HUDEP-2 (cell line): ENCODE results near the gene TPD52L2.
"Not testable (repeated sequence)": the region's sequence is repeated elsewhere in the genome, so short reads cannot be mapped to it uniquely, and the experiment has no call there.

Experiments used
- DNase-seq, 76 experiments: peaks; one replicate each; lab custom pipeline; 2025; ENCODE audit not compliant: unreplicated experiment in 76 of 76; lab: John Stamatoyannopoulos, UW

TPD52L2 gene

DNA sequence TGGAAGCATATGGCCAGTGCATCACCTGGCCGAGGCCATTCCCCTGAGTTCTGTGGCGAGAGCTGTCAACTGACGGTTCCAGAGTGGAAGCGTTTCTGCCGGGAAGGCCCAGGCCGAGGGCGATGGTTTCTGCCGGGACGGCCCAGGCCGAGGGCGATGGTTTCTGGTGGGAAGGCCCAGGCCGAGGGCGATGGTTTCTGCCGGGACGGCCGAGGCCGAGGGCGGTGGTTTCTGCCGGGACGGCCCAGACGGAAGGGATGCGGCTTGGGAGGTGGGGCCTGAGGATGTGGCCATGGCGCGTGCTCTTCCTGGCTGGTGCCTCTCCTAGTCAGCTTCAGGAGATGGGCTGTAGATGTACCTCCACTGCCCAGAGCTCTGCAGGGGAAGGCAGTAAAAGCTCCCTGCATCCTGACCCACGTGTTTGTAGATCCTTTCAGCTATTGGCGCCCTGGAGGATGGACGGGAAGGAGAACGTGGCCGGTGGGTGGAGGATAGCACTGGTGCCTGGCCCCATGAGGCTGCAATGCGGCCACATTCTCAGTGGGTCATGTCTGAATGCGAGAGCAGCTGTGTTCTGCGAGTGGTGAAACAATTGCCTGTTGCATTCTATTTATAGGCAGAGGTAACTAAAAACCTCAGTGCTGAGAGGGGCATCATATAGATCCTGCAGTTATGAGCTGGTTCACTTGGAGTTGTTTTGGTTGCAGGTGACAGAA lies 12.8 kb downstream of the TPD52L2 start:
- DNase-seq = no peak

DNA sequence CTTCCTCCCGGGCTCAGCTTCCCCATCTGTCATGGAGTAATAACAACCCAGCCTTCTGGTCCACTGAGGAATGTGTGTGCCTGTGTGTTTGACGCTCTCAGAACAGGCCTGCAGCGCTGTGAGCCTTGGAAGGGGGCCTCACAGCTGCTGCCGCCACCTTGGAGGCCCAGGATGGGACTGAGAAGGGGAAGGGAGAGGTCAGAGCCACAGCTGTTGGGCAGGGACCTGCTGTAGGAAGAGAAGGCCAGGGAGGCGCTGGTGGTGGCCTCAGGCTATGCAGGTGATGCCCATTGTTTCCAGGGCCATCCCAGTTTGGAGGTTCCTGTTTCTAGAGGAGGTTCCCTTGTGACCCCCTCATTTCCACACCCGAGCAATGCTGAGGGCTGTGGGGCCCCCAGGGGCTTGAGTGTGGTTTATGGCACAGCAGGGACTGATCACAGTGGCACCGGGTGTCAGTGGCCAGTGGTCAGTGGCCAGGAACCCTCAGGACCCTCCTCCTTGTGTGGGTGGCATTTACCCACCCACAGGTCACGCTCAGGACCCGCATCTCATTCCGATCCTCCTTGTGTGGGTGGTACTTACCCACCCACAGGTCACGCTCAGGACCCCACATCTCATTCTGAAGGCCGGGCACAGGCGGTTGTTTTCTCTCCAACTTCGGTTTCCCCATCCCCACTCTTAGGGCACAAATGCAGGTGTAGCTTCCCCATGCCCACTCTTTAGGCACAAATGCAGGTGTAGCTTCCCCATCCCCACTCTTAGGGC lies 14.0 kb downstream of the TPD52L2 start:
- no peak for DNase-seq

DNA sequence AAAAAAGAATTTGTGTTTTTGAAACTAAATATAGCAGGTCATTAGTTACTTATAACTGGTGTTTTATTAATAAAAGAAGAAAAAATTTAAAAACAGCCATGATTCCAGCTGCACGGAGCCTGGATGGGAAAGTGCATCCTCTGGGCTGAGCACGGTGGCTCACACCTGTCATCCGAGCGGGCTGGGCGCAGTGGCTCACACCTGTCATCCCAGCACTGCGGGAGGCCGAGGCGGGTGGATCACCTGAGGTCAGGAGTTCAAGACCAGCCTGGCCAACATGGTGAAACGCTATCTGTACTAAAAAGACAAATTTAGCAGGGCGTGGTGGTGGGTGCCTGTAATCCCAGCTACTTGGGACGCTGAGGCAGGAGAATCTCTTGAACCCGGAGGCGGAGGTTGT lies 15.8 kb downstream of the TPD52L2 start:
- not testable (repeated sequence) for DNase-seq

DNA sequence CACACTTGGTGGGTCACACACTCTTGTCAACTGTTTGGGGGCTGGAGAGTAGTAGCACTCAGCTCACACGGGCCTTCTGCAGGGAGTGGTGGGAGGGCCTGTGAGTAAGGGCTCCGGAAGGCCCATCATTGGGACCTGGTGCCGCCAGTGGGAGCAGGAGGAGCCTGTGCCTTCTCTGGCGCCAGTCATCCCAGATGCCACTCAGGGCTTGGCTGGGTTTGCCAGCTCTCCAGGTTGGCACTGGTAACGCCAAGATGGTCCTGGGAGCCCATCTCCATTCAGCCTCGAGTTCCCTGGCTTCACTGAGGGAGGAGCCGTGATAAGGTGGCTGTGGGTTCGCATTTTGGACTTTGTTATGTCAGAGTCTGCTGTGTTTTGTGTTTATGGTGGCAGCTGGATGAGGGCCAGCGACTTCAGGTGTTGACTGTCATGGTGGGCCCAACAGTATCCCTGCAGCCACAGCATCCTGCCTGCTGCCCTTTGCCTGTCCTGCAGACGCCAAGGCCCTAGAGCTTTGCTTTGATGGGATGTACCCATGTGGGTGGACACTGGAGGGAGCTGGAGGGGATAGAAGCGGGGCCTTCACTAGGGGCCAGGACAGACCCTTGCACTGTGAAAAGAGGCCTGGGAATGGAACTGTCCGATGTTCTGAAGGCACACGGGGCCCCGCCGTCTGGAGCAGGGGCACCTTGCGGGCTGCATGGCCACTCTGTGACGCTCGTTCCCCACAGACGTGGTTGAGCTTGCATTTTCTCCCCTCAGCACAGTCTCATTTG lies 16.6 kb downstream of the TPD52L2 start:
- DNase-seq = no peak

DNA sequence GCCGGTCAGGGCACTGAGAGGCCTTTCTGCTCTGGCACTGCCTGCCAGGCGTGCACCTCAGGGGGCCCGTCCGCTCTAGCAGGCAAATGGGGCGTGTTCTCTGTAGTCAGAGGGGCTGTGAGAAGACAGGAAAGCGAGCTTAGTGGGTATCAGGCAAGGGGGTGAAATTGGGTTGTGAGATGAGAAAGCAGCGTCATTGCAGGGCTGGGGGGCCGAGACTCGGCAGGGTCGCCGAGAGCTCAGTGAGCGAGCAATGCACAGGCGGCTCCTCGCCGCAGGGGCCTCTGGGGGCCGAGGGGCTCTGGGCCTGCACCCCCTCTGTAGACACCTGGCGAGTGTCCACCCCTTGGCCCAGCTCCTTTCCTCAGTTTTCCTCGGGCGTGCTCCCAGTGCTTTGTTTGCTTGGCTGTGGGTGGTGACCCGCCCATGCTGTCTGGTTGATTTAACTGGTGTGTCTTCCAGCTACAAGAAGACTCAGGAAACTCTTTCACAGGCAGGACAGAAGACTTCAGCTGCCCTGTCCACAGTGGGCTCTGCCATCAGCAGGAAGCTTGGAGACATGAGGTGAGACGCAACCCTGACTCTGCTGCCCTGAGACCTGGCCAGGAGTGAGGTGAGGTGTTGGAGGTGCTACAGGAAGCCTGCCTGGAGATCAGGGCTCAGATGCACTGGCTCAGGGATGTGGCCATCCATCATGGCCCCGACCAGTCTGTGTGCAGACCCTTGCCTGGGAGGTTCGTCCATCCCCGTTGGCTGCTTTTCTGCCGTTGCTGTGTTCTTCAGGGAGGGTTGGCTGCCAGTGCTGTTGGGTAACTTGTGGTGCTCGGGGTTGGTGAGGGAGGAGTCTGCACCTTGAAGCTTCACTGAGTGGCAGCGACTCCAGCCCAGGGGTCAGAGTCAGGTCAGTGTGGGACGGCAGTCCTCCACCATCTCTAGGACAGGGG lies 17.5 kb downstream of the TPD52L2 start:
- no peak for DNase-seq

DNA sequence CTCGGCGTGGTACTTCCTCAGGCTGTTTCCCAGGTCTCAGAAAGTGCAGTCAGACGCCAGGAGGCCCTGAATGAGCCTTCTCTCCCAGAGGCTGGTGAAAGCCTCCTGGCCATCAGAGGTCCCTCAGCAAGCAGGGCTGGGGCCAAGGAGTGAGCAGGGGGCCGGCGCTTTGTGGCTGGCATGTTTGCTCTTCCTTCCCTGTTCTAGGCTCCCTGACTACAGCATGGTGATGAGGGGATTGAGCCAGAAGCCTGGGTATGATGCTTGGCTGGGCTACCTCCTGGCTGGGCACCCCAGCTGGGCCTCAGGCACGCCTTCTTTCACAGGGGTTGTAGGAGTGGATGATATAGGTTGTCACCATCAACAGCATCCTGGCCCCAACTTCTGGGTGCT lies 18.1 kb downstream of the TPD52L2 start:
- DNase-seq = no peak

DNA sequence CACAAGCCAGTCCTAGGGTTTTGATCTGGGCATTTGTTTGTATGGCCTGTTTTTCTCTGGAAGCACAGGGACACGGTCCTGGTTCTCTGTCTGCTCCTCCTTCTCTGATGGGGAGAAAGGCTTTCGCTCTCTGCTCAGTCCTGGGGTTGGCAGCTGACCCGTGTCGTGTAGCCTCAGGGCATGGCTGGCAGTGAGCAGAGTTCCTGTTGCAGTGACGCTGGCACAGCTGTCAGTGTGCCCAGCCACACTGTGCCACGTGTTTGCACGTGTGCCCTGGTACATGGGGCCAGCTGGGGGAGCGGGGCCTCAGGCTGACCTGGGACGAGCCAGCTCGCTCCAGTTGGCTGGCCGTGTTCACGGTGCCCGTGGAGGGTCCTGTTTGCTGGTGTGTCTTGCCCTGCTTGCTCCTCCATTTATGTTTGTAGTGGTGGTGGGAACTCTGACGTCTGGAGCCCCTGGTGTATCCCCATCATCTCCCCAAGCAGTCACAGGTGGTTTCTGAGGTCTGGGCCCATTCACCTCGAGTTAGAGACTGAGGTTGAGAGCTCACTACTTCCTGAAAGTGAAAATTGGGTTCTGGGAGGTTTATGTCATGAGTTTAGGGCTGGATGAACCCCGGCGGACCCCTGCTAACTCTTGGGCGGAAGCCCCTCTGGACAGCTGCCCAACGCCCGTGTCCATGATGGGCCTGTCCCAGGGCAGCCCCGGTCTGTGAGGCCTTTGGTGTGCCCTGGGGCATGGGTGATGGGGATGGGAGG lies 19.6 kb downstream of the TPD52L2 start:
- no peak for DNase-seq

DNA sequence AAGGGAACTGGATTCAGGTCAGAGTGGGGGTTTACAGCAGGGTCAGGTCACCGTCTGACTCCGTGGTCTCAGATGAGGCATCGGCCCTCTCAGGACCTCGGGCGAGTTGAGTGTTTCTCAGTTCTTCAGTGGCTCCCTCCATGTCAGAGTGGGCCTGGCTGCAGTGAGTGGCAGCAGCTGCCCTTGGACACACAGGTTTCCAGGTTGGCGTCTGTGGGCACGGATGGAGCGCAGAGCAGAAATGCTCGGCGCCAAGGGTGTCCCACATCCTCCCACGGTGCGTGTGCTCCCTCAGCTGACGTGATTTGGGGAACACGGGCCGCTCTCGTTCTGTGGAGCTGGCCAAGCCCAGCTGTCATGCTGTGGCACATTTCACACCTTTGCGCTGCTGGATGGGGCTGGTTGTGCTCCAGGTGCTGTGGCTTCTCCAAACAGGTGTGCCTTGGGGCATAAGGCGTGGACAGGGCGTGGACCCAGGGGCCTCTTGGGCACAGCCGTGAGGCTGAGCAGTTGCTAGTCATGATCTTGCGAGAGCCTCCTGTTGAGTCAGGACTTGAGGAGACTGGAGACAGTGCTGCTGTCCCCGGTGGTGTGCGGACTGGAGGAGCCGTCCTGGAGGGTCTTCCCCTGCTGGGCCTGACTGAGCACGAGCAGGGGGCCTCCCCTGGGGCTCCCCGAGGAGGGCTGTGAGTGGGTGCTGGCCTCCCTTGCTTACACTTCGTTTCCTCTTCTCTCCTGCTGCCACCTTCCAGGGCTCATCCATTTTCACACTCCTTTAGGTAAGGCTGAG lies 20.4 kb downstream of the TPD52L2 start:
- DNase-seq = no peak

DNA sequence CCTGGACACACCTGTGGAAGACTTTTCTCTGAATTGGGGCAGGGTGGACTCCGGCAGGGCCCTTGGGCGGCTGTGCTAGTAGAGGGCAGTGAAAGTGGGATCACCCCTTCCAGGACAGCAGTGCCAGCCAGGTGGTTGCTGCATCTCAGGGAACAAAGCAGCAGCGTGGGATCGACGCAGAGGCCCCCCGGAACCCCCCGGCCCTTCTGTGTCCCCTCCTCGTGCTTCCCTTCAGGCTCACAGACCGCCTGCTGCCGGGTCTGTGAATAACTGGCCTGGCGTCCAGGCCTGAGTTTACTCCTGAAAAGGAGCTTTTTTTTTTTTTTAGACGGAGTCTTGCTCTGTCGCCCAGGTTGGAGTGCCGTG lies 21.0 kb downstream of the TPD52L2 start:
- no peak for DNase-seq

DNA sequence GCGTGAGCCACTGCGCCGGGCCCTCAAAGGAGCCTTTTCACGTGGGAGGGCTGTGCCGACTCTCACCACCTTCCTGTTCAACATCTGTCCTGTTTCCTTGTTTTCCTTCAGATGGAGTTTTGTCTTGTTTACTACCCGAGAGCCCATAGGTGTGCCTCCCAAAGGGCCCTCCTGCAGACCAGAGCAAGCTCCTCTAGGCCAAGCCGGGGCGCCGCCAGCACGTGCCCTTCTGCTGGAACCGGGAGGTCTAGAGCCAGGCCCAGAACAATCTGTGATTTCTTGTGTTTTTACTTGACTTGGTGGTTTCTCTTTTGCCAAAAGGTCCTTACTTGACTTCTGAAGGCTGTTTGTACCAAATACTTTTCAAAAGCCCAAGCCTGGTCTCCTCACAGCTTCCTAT lies 21.9 kb downstream of the TPD52L2 start:
- DNase-seq = no peak

DNA sequence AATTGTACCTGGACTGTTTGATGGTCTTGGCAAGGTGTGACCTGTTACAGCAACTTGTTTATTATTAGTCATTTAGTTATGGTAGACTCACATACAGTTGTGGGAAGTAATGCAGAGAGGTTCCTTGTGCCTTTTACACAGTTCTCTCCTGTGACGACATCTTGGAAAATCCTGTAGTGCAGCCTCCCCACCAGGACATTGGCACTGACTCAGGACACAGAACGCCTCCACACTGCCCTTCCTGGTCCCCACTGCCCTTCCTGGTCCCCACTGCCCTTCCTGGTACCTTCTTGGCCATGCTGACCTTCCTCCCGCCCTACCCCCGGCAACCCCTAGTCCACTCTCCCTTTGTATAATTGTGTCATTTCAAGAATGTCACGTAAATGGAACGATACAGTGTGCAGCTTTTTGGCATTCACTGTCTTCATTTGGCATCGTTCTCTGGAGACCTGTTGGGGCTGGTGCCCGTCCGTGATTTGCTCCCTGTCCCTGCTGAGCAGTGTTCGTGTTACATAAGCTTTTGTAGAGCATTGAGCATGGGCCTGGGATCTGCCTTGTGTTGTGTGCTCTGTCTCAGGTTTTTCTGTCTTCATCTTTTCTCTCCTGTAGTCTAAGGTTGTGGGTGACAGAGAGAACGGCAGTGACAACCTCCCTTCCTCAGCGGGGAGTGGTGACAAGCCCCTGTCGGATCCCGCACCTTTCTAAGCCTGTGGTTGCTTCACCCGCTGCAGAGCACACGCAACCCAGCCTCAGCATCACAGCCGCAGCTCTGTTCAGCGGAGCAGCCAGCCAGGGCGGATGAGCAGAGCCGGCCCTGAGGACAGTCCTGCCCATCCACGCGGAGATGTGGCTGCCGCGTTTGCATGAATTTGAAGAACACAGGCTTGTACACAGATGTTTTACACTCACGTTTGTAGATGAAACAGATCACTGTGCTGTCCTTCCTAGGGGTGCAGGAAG lies 24.5 kb downstream of the TPD52L2 start:
- DNase-seq = no peak

DNA sequence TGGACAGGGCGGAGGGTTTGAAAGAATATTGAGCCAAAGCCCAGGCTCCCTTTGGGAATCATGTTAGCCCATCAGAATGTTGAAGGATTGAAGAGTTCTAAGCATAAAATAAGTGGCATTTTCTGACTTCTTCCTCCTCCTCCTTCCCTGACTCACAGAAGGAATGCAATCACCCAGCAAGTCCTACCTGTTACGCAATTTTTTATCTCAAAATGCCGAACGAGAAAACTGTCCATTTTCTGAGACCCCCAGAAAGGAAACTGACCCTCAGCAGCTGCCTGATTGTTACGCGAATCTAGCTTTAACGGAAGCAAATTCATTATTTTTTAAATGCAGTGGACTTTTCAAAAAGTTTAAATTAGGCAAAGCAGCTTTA lies 25.1 kb downstream of the TPD52L2 start:
- no peak for DNase-seq

DNA sequence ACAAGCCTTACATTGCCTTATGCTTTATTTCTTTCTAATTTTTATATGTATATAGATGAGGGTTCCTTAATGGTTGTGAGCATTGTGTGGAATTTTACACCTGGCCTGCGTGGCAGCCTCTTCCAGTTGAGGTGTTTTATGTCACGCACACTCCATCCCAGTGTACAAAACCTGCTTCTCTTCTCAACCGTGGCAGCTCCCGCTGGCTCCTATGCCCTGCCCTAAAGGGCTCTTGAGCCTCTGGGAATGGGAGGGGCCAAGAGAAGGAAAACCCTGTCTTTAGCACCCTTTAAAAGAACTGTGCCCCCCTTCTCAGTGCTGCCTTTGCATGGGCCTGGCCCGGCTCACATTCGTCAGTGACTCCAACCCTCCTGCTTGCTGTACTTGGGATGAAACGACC lies 25.5 kb downstream of the TPD52L2 start:
- no peak for DNase-seq

DNA sequence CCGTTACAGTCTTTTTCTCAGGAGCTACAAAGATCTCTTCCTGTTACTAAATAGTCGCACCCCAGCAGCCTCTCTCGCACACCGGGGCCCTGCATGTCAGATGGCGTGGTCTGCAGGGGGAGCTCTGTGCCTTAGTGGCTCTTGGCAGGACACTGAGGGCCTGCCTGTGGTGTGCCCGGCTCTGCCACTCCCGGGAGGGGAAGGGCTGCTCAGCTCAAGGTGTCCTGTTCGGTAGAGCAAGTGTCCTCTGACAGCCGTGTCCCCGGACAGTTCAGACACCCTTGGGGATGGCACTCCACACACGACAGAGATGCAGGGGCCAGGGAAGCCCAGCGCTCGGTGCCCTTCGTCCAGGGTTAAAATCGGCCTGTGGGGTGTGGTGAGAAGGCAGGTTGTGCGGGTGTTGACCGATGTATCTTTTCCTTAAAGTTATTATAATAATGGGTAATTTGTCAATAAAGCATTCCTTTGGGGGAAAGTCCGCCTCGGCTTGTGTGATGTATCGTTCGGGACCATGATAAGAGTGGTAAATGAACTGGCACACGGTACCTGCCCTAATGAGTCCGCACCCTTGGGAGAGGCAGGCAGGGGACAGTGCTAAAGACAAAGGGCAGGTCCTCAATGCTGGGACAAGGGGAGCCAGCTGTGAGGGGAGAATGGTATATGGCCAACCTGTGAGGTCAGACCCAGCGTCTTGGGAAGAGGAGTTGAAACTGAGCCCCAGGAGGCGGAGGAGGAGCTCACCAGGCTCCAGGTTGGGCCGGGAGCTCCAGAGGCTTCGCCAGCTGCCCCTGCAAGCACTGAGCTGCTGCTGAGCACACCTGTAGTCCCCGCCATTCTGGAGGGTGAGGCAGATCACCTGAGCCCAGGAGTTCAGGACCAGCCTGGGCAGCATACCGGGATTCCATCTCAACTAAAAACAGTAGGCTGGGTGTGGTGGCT lies 26.3 kb downstream of the TPD52L2 start:
- peak in 2 of 76 experiments; percentile 7 to 17 for DNase-seq

DNA sequence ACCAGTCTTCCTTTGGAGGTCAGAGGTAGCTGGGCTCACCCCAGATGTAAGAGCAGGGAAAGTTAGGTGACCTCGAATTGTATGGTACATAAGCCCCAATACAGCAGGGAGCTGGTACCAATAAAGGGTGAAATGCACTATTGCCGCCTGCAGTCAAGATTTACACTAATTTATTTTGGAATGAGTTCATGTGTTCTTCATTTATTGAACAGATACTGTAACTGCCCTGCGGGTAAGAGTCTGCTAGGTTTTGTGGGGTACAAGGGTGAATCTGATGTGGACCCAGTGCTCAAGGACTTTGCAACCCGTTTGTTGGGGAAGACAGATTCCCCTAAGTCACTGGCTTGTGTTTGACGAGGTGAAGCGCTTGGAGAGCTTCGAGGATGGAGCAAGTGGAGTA lies 27.3 kb downstream of the TPD52L2 start:
- DNase-seq = no peak

DNA sequence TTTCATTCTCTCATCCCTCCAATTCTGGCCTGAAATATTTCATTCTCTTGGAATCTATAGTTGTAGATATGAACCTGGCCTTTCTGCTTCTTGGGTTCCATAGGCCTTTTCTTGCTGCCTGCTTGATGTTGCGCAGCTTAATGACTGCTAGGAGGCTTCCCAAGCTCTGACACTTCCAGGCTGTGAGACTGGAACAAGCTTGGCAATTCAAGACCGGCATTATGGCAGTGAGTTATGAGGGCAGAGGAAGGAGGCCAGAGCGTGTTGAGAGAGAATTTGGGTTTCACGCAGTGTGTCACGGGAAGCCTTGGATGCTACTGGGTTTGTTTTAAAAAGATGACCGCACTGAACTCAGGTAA lies 28.9 kb downstream of the TPD52L2 start:
- no peak for DNase-seq
